KMS-11 (cell line): Measurements from ENCODE around the gene DCST2.
"Not testable (repeated sequence)": the region's sequence is repeated elsewhere in the genome, so short reads cannot be mapped to it uniquely, and the experiment has no call there.

Experiments
- H2AFZ ChIP-seq: fragments of 200-600 bp; sonication (generic); 2 replicates; pipeline ENCODE4 v1.6.1; 2016; ENCODE audit warnings: antibody characterized with exemption, mixed run types, low read depth
- H3K27ac ChIP-seq: fragments of 200-600 bp; sonication (generic); 2 replicates; pipeline ENCODE4 v1.6.1; 2016; ENCODE audit warnings: mild to moderate bottlenecking, mixed run types
- H3K27me3 ChIP-seq: fragments of 200-600 bp; sonication (generic); 2 replicates; pipeline ENCODE4 v1.6.1; 2017; ENCODE audit warnings: mild to moderate bottlenecking, low read depth, mixed run types, moderate library complexity; ENCODE audit not compliant: insufficient read depth
- H3K36me3 ChIP-seq: fragments of 200-600 bp; sonication (generic); 2 replicates; pipeline ENCODE4 v1.6.1; 2017; ENCODE audit warnings: mild to moderate bottlenecking, mixed run types; ENCODE audit not compliant: insufficient read depth
- H3K4me1 ChIP-seq: fragments of 200-600 bp; sonication (generic); 2 replicates; pipeline ENCODE4 v1.6.1; 2016; ENCODE audit warnings: mild to moderate bottlenecking, low read depth, mixed run types; ENCODE audit not compliant: poor library complexity, severe bottlenecking
- H3K4me2 ChIP-seq: fragments of 200-600 bp; sonication (generic); 2 replicates; pipeline ENCODE4 v1.7.0; 2016; ENCODE audit warnings: mild to moderate bottlenecking, mixed run types
- H3K4me3 ChIP-seq: fragments of 200-600 bp; sonication (generic); IDR thresholded peaks from 2 replicates; pipeline ENCODE4 v1.6.1; 2017; ENCODE audit warnings: low read depth, low read length, mixed read lengths; ENCODE audit not compliant: insufficient read depth
- H3K79me2 ChIP-seq: fragments of 200-600 bp; sonication (generic); 2 replicates; pipeline ENCODE4 v1.6.1; 2016; ENCODE audit warnings: low read depth, mixed run types; ENCODE audit not compliant: insufficient read depth
- H3K9ac ChIP-seq: fragments of 200-600 bp; sonication (generic); 2 replicates; pipeline ENCODE4 v1.6.1; 2016; ENCODE audit warnings: mild to moderate bottlenecking, mixed run types
- H4K20me1 ChIP-seq: fragments of 200-600 bp; sonication (generic); 2 replicates; pipeline ENCODE4 v1.6.1; 2016; ENCODE audit warnings: mild to moderate bottlenecking, mixed run types; ENCODE audit not compliant: insufficient read depth
- TF ChIP-seq, protein P1 (sequence below): fragments of 200-600 bp; sonication (generic); conservative IDR thresholded peaks from 2 replicates; pipeline ENCODE4 v1.6.1; 2017; ENCODE audit warnings: low read depth, mild to moderate bottlenecking, antibody characterized with exemption, low read length, moderate library complexity, mixed read lengths

The DCST2 gene

DNA sequence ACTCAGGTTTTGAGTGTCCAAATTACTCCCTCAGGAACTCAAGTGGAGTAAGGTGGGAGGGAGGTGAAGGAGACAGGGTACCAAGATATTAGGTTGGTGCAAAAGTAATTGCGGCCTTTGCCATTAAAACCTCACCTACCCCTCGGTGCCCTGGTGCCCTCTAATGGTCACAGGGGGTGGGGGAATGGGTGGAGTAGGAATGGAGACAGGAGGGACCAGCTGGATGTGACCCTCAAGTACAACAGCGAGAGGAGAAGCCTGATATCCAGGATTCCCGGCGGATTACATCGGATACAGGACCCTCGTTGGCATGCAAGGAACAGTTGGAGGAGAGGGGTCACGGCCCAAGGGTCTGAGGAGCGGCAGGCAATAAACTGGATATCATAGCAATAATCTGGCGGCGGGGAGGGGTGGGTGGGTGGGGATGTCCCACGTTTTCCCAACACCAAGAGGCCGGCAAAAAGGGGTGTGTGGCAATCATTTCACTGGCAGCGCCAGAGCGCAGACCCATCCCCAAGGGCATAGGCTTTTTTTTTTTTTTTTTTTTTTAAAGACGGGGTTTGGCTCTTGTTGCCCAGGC is 35.3 kb downstream of the DCST2 start:
- Histone ChIP-seq H3K9ac (peak overlapping the region; percentile 81; the same call in 1 of the 2 replicates), H3K27ac (peak overlapping the region; percentile 91)

DNA sequence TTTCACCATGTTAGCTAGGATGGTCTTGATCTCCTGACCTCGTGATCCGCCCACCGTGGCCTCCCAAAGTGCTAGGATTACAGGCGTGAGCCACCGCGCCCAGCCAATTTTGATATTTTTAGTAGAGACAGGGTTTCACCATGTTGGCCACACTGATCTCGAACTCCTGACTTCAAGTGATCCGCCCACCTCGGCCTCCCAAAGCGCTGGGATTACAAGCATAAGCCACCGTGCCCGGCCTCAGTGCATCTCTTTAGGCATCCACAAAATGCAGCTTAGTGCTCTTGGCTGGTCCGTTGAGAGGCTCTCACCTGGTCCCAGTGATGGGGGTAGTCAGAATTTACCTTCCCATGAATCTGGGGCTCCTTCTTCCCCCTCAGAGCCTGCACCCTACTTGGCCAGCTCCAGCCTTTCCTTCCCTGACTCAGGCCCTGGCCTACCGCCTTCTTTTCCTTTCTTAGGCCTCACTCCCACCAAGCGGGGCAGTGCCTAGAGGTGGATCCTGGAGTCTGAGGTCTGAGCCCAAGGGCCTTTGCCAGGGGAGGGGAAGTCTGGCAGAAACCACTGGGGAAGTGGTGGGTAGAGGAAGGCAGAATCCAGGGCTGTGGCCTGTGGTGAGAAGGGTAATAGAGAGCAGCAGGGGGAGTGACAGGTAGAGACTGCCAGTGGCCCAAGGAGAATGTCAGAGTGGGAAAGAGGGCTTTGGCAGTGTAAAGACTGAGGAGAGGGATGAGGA is 36.4 kb downstream of the DCST2 start:
- no peak overlapping the region for H3K9ac ChIP-seq
- no peak overlapping the region for H3K4me3 ChIP-seq
- H3K27me3 ChIP-seq = no peaks in the 10 kb centered on the region
- H3K27ac ChIP-seq = peak overlapping the region; percentile 29; the same call in 1 of the 2 replicates
- peaks cover 66% of the 10 kb centered on the region for H3K4me1 ChIP-seq
- peak overlapping the region; percentile 55; the same call in 1 of the 2 replicates for H3K4me2 ChIP-seq
- no peak overlapping the region for H2AFZ ChIP-seq
- no peaks in the 10 kb centered on the region for H3K36me3 ChIP-seq
- H4K20me1 ChIP-seq = no peaks in the 10 kb centered on the region
- H3K79me2 ChIP-seq = no peaks in the 10 kb centered on the region
- TF ChIP-seq, protein P1, sequence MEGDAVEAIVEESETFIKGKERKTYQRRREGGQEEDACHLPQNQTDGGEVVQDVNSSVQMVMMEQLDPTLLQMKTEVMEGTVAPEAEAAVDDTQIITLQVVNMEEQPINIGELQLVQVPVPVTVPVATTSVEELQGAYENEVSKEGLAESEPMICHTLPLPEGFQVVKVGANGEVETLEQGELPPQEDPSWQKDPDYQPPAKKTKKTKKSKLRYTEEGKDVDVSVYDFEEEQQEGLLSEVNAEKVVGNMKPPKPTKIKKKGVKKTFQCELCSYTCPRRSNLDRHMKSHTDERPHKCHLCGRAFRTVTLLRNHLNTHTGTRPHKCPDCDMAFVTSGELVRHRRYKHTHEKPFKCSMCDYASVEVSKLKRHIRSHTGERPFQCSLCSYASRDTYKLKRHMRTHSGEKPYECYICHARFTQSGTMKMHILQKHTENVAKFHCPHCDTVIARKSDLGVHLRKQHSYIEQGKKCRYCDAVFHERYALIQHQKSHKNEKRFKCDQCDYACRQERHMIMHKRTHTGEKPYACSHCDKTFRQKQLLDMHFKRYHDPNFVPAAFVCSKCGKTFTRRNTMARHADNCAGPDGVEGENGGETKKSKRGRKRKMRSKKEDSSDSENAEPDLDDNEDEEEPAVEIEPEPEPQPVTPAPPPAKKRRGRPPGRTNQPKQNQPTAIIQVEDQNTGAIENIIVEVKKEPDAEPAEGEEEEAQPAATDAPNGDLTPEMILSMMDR = no peak

More for the DNA sequence above, 35.3 kb downstream of the DCST2 start:
- H3K79me2 ChIP-seq = peaks cover 7% of the 10 kb centered on the region
- H3K36me3 ChIP-seq = no peaks in the 10 kb centered on the region
- H4K20me1 ChIP-seq = no peaks in the 10 kb centered on the region
- TF ChIP-seq, protein P1 = peak; percentile 46
- H2AFZ ChIP-seq = peak overlapping the region; percentile 27; the same call in 1 of the 2 replicates
- peaks cover 56% of the 10 kb centered on the region for H3K4me1 ChIP-seq
- H3K4me3 ChIP-seq = no peak overlapping the region
- peak overlapping the region; percentile 77 for H3K4me2 ChIP-seq
- no peaks in the 10 kb centered on the region for H3K27me3 ChIP-seq

DNA sequence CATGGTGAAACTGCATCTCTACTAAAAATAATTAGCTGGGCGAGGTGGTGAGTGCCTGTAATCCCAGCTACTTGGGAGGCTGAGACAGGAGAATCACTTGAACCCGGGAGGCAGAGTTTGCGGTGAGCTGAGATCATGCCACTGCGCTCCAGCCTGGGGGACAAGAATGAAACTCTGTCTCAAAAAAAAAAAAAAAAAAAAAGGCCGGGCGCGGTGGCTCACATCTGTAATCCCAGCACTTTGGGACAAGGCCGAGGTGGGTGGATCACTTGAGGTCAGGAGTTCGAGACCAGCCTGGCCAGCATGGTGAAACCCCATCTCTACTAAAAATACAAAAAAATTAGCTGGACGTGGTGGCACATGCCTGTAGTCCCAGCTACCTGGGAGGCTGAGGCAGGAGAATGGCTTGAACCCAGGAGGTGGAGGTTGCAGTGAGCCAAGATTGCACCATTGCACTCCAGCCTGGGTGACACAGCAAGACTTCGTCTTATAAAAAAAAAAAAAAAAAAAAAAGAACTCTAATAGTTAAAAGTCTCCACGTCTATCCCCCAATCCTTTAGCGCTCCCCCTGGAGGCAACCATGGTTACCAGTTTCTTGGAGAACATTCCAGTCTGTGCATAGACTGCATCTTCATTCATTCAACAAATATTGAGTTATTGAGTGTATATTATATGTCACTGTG is 38.1 kb downstream of the DCST2 start:
- not testable (repeated sequence) for H3K36me3 ChIP-seq, H3K79me2 ChIP-seq, H3K4me2 ChIP-seq, H3K27ac ChIP-seq, H3K9ac ChIP-seq, H4K20me1 ChIP-seq, H3K27me3 ChIP-seq, H2AFZ ChIP-seq, H3K4me3 ChIP-seq
- peaks cover 69% of the 10 kb centered on the region for H3K4me1 ChIP-seq

DNA sequence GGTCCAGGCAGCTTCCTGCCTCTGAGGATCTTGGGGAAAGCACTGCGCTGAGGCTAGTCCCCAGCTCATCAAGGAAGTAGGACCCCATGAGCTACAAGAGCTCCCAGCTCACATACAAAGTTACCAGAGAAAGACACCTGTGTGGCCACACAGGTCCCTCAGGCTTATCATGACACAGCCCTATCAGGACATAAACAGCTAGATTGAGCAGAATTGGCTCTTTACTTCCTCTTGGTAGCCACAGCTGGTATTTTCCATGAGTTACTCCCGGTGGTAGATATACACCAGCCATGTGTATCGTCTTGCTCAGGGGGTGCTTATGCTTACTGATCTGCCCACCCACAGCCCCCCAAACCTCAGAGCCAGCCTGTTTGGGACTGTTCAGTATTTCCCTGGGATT is 39.0 kb downstream of the DCST2 start:
- H3K36me3 ChIP-seq = peaks cover 4% of the 10 kb centered on the region; the same call in 1 of the 2 replicates
- H3K4me2 ChIP-seq = no peak overlapping the region
- H4K20me1 ChIP-seq = no peaks in the 10 kb centered on the region
- TF ChIP-seq, protein P1 = no peak
- H3K79me2 ChIP-seq = no peaks in the 10 kb centered on the region
- no peak overlapping the region for H3K4me3 ChIP-seq
- no peak overlapping the region for H3K9ac ChIP-seq
- H2AFZ ChIP-seq = no peak overlapping the region
- peak overlapping the region; percentile 4; the same call in 1 of the 2 replicates for H3K27ac ChIP-seq
- no peaks in the 10 kb centered on the region for H3K27me3 ChIP-seq
- peaks cover 62% of the 10 kb centered on the region for H3K4me1 ChIP-seq
